ENCODE data around the gene TMEM18. TPM values are rescaled to one million over a fixed set of nuclear protein-coding genes. Genes with fewer than 3 reads are reported as not detected.

TMEM18 gene
- total and polyA plus RNA-seq, 2 experiments from 2014 or later, result 9.9 to 37.7 TPM

- no peaks in the 10 kb centered on the region for H4K20me1 ChIP-seq (ENCODE audit: insufficient read depth)
- no peaks in the 10 kb centered on the region for H3K9me3 ChIP-seq (ENCODE audit: low read depth)
- H3F3A ChIP-seq (ENCODE audit: insufficient read depth), result peaks cover 29% of the 10 kb centered on the region
- TF ChIP-seq EZH2 (IDR thresholded peaks at IDR 0.05; ENCODE audit: insufficient read depth, poor library complexity, severe bottlenecking) (no peak), EZH2phosphoT487 (IDR thresholded peaks at IDR 0.05; ENCODE audit: insufficient read depth, low read depth) (no peak)
- peaks cover 21% of the 10 kb centered on the region for H3K4me1 ChIP-seq (ENCODE audit: insufficient read depth)
- in situ Hi-C loops (cut with MboI), result no loop called here
- no peaks in the 10 kb centered on the region for H3K27me3 ChIP-seq (replicated peaks; ENCODE audit: insufficient read depth)
- no peak overlapping the region for H3K9ac ChIP-seq
- H3K9me2 ChIP-seq (ENCODE audit: insufficient read depth), result no peaks in the 10 kb centered on the region
- H3K4me2 ChIP-seq (ENCODE audit: unreplicated experiment), result no peak overlapping the region
- H3K36me3 ChIP-seq (ENCODE audit: low read depth), result peaks cover 14% of the 10 kb centered on the region; the same call in 1 of the 2 replicates
- H3K79me2 ChIP-seq (ENCODE audit: insufficient read depth), result peaks cover 24% of the 10 kb centered on the region
- no peak overlapping the region for H3K27ac ChIP-seq
- H3K4me3 ChIP-seq, result no peak overlapping the region
- no peak for DNase-seq
- H2AFZ ChIP-seq, result no peak overlapping the region
- 98 to 100% methylated on average over 13 of the region's 13 CpGs for WGBS, 2 experiments (ENCODE audit: low coverage in 1 of 2, low lambda C conversion rate in 2 of 2, missing lambda C conversion rate in 2 of 2)
Measured at GRCh38 chr2:672606-672905, 4.7 kb downstream of the TMEM18 start.

GRCh38 chr2:671787-672605 lies 5.2 kb downstream of the TMEM18 start:
- H2AFZ ChIP-seq, result no peak overlapping the region
- no peaks in the 10 kb centered on the region for H3K27me3 ChIP-seq (replicated peaks; ENCODE audit: insufficient read depth)
- no peak overlapping the region for H3K4me2 ChIP-seq (ENCODE audit: unreplicated experiment)
- H3K27ac ChIP-seq, result no peak overlapping the region
- no peaks in the 10 kb centered on the region for H3K9me2 ChIP-seq (ENCODE audit: insufficient read depth)
- H3F3A ChIP-seq (ENCODE audit: insufficient read depth), result peaks cover 31% of the 10 kb centered on the region
- no peak overlapping the region for H3K9ac ChIP-seq
- H3K9me3 ChIP-seq (ENCODE audit: low read depth), result no peaks in the 10 kb centered on the region
- WGBS, 2 experiments (ENCODE audit: low coverage in 1 of 2, low lambda C conversion rate in 2 of 2, missing lambda C conversion rate in 2 of 2), result 90 to 97% methylated on average over 14 to 18 of the region's 18 CpGs
- in situ Hi-C loops (cut with MboI), result no loop called here
- DNase-seq, result no peak
- no peak for TF ChIP-seq EZH2phosphoT487 (IDR thresholded peaks at IDR 0.05; ENCODE audit: insufficient read depth, low read depth)
- no peak for TF ChIP-seq EZH2 (IDR thresholded peaks at IDR 0.05; ENCODE audit: insufficient read depth, poor library complexity, severe bottlenecking)
- H3K4me3 ChIP-seq, result no peak overlapping the region
- no peaks in the 10 kb centered on the region for H4K20me1 ChIP-seq (ENCODE audit: insufficient read depth)
- H3K4me1 ChIP-seq (ENCODE audit: insufficient read depth), result peaks cover 21% of the 10 kb centered on the region
- peaks cover 14% of the 10 kb centered on the region; the same call in 1 of the 2 replicates for H3K36me3 ChIP-seq (ENCODE audit: low read depth)
- peaks cover 24% of the 10 kb centered on the region for H3K79me2 ChIP-seq (ENCODE audit: insufficient read depth)

- Histone ChIP-seq H3F3A (ENCODE audit: insufficient read depth) (peaks cover 31% of the 10 kb centered on the region), H3K27ac (no peak overlapping the region), H3K9ac (no peak overlapping the region), H3K36me3 (ENCODE audit: low read depth) (peaks cover 16% of the 10 kb centered on the region; the same call in 1 of the 2 replicates), H3K9me3 (ENCODE audit: low read depth) (no peaks in the 10 kb centered on the region), H2AFZ (no peak overlapping the region), H4K20me1 (ENCODE audit: insufficient read depth) (no peaks in the 10 kb centered on the region), H3K79me2 (ENCODE audit: insufficient read depth) (peaks cover 24% of the 10 kb centered on the region), H3K4me3 (no peak overlapping the region), H3K9me2 (ENCODE audit: insufficient read depth) (no peaks in the 10 kb centered on the region), H3K27me3 (replicated peaks; ENCODE audit: insufficient read depth) (no peaks in the 10 kb centered on the region), H3K4me1 (ENCODE audit: insufficient read depth) (peaks cover 21% of the 10 kb centered on the region), H3K4me2 (ENCODE audit: unreplicated experiment) (no peak overlapping the region)
- WGBS, 2 experiments (ENCODE audit: low coverage in 1 of 2, low lambda C conversion rate in 2 of 2, missing lambda C conversion rate in 2 of 2), result 91 to 97% methylated on average over 7 to 8 of the region's 9 CpGs
- TF ChIP-seq EZH2 (IDR thresholded peaks at IDR 0.05; ENCODE audit: insufficient read depth, poor library complexity, severe bottlenecking) (no peak), EZH2phosphoT487 (IDR thresholded peaks at IDR 0.05; ENCODE audit: insufficient read depth, low read depth) (no peak)
- DNase-seq, result no peak
- in situ Hi-C loops (cut with MboI), result no loop called here
Measured at GRCh38 chr2:671072-671471, 6.1 kb downstream of the TMEM18 start.

- H3K9ac ChIP-seq, result no peak overlapping the region
- H3K9me3 ChIP-seq (ENCODE audit: low read depth), result no peaks in the 10 kb centered on the region
- no peak overlapping the region for H2AFZ ChIP-seq
- H3K27ac ChIP-seq, result no peak overlapping the region
- WGBS, 2 experiments (ENCODE audit: low coverage in 1 of 2, low lambda C conversion rate in 2 of 2, missing lambda C conversion rate in 2 of 2), result 97% methylated on average over 18 of the region's 18 CpGs
- peaks cover 18% of the 10 kb centered on the region; the same call in 1 of the 2 replicates for H3K36me3 ChIP-seq (ENCODE audit: low read depth)
- H3K79me2 ChIP-seq (ENCODE audit: insufficient read depth), result peaks cover 24% of the 10 kb centered on the region
- no peak for DNase-seq
- peaks cover 29% of the 10 kb centered on the region for H3F3A ChIP-seq (ENCODE audit: insufficient read depth)
- no peaks in the 10 kb centered on the region for H3K9me2 ChIP-seq (ENCODE audit: insufficient read depth)
- H4K20me1 ChIP-seq (ENCODE audit: insufficient read depth), result no peaks in the 10 kb centered on the region
- in situ Hi-C loops (cut with MboI), result no loop called here
- H3K4me3 ChIP-seq, result no peak overlapping the region
- H3K4me2 ChIP-seq (ENCODE audit: unreplicated experiment), result no peak overlapping the region
- peaks cover 20% of the 10 kb centered on the region for H3K4me1 ChIP-seq (ENCODE audit: insufficient read depth)
- no peaks in the 10 kb centered on the region for H3K27me3 ChIP-seq (replicated peaks; ENCODE audit: insufficient read depth)
- TF ChIP-seq EZH2phosphoT487 (IDR thresholded peaks at IDR 0.05; ENCODE audit: insufficient read depth, low read depth) (no peak), EZH2 (IDR thresholded peaks at IDR 0.05; ENCODE audit: insufficient read depth, poor library complexity, severe bottlenecking) (no peak)
Measured at GRCh38 chr2:670637-671036, 6.6 kb downstream of the TMEM18 start.
